Duodenal mucosa (tissue), 2 donors: Measurements from ENCODE around the gene SYTL5.

Experiments used
- H3K27ac ChIP-seq: one replicate; pipeline ENCODE4 v1.7.0; 2013; ENCODE audit warnings: low read depth, low read length
- H3K27me3 ChIP-seq, 2 donors: one replicate each; pipeline ENCODE4 v1.7.0; 2013; ENCODE audit warnings: low read length in 2 of 2, control low read depth in 1 of 2; ENCODE audit not compliant: insufficient read depth in 2 of 2, control insufficient read depth in 1 of 2
- H3K36me3 ChIP-seq, 2 donors: one replicate each; pipeline ENCODE4 v1.7.0; 2013; ENCODE audit warnings: low read length in 2 of 2, control low read depth in 1 of 2; ENCODE audit not compliant: insufficient read depth in 2 of 2, control insufficient read depth in 1 of 2
- H3K4me1 ChIP-seq, 2 donors: one replicate each; pipeline ENCODE4 v1.7.0; 2013; ENCODE audit warnings: low read length in 2 of 2, control low read depth in 1 of 2; ENCODE audit not compliant: insufficient read depth in 2 of 2, control insufficient read depth in 1 of 2
- H3K4me3 ChIP-seq, 2 donors: one replicate each; pipeline ENCODE4 v1.7.0; 2013; ENCODE audit warnings: low read length in 2 of 2, low read depth in 1 of 2
- H3K9ac ChIP-seq, 2 donors: one replicate each; pipeline ENCODE4 v1.7.0; 2013; ENCODE audit warnings: low read length in 2 of 2, low read depth in 1 of 2
- H3K9me3 ChIP-seq, 2 donors: one replicate each; pipeline ENCODE4 v1.7.0; 2013; ENCODE audit warnings: low read length in 2 of 2, control low read depth in 1 of 2; ENCODE audit not compliant: control insufficient read depth in 1 of 2

The SYTL5 gene

GRCh38 chrX:38052096-38052495 lies 45.7 kb downstream of the SYTL5 start:
- Histone ChIP-seq H3K9me3 (no peaks in the 10 kb centered on the region), H3K27me3 (no peaks in the 10 kb centered on the region), H3K4me1 (no peaks in the 10 kb centered on the region), H3K9ac (no peak overlapping the region), H3K36me3 (no peaks in the 10 kb centered on the region), H3K27ac (no peak overlapping the region), H3K4me3 (no peak overlapping the region)

GRCh38 chrX:38055170-38055847 lies 49.0 kb downstream of the SYTL5 start:
- no peak overlapping the region for H3K9ac ChIP-seq
- no peak overlapping the region for H3K27ac ChIP-seq
- no peaks in the 10 kb centered on the region for H3K27me3 ChIP-seq

GRCh38 chrX:38060331-38060878 lies 54.1 kb downstream of the SYTL5 start:
- no peak overlapping the region for H3K4me3 ChIP-seq
- no peak overlapping the region for H3K27ac ChIP-seq
- no peaks in the 10 kb centered on the region for H3K9me3 ChIP-seq
- no peaks in the 10 kb centered on the region for H3K4me1 ChIP-seq
- no peaks in the 10 kb centered on the region for H3K36me3 ChIP-seq
- H3K9ac ChIP-seq, result no peak overlapping the region
- no peaks in the 10 kb centered on the region for H3K27me3 ChIP-seq

More at GRCh38 chrX:38055170-38055847, 49.0 kb downstream of the SYTL5 start:
- Histone ChIP-seq H3K4me3 (no peak overlapping the region), H3K4me1 (no peaks in the 10 kb centered on the region), H3K36me3 (no peaks in the 10 kb centered on the region), H3K9me3 (no peaks in the 10 kb centered on the region)

GRCh38 chrX:38061335-38061734 lies 55.0 kb downstream of the SYTL5 start:
- Histone ChIP-seq H3K36me3 (no peaks in the 10 kb centered on the region), H3K9ac (no peak overlapping the region), H3K27me3 (no peaks in the 10 kb centered on the region), H3K4me1 (no peaks in the 10 kb centered on the region), H3K9me3 (no peaks in the 10 kb centered on the region), H3K27ac (no peak overlapping the region), H3K4me3 (no peak overlapping the region)

GRCh38 chrX:38066934-38067333 lies 60.6 kb downstream of the SYTL5 start:
- Histone ChIP-seq H3K27ac (no peak overlapping the region), H3K4me1 (no peaks in the 10 kb centered on the region), H3K27me3 (no peaks in the 10 kb centered on the region)

GRCh38 chrX:38069273-38069672 lies 62.9 kb downstream of the SYTL5 start:
- no peaks in the 10 kb centered on the region for H3K36me3 ChIP-seq
- H3K9me3 ChIP-seq, result no peaks in the 10 kb centered on the region
- H3K27me3 ChIP-seq, result no peaks in the 10 kb centered on the region
- no peaks in the 10 kb centered on the region for H3K4me1 ChIP-seq
- H3K4me3 ChIP-seq, result no peak overlapping the region
- no peak overlapping the region for H3K27ac ChIP-seq
- H3K9ac ChIP-seq, result no peak overlapping the region

More at GRCh38 chrX:38066934-38067333, 60.6 kb downstream of the SYTL5 start:
- H3K9me3 ChIP-seq, result no peaks in the 10 kb centered on the region
- H3K36me3 ChIP-seq, result no peaks in the 10 kb centered on the region
- no peak overlapping the region for H3K9ac ChIP-seq
- H3K4me3 ChIP-seq, result no peak overlapping the region

GRCh38 chrX:38069991-38070390 lies 63.6 kb downstream of the SYTL5 start:
- no peaks in the 10 kb centered on the region for H3K9me3 ChIP-seq
- H3K27ac ChIP-seq, result no peak overlapping the region
- H3K27me3 ChIP-seq, result no peaks in the 10 kb centered on the region
- no peak overlapping the region for H3K9ac ChIP-seq
- no peak overlapping the region for H3K4me3 ChIP-seq
- no peaks in the 10 kb centered on the region for H3K36me3 ChIP-seq
- no peaks in the 10 kb centered on the region for H3K4me1 ChIP-seq

- H3K4me3 ChIP-seq, result no peak overlapping the region
- no peak overlapping the region for H3K27ac ChIP-seq
- H3K36me3 ChIP-seq, result no peaks in the 10 kb centered on the region
- no peaks in the 10 kb centered on the region for H3K27me3 ChIP-seq
- H3K9me3 ChIP-seq, result no peaks in the 10 kb centered on the region
- no peaks in the 10 kb centered on the region for H3K4me1 ChIP-seq
- no peak overlapping the region for H3K9ac ChIP-seq
Observed at GRCh38 chrX:38079463-38079862, 73.1 kb downstream of the SYTL5 start.

GRCh38 chrX:38080808-38081207 lies 74.5 kb downstream of the SYTL5 start:
- Histone ChIP-seq H3K27me3 (no peaks in the 10 kb centered on the region), H3K4me3 (no peak overlapping the region), H3K27ac (no peak overlapping the region), H3K9me3 (no peaks in the 10 kb centered on the region), H3K4me1 (no peaks in the 10 kb centered on the region), H3K36me3 (no peaks in the 10 kb centered on the region), H3K9ac (no peak overlapping the region)

- Histone ChIP-seq H3K27ac (no peak overlapping the region), H3K9ac (no peak overlapping the region), H3K4me3 (no peak overlapping the region), H3K4me1 (no peaks in the 10 kb centered on the region), H3K9me3 (no peaks in the 10 kb centered on the region), H3K27me3 (no peaks in the 10 kb centered on the region), H3K36me3 (no peaks in the 10 kb centered on the region)
Observed at GRCh38 chrX:38081909-38082308, 75.6 kb downstream of the SYTL5 start.
